Peyer's patch (tissue), 4 donors: ENCODE results near the gene LTBR. TPM values are rescaled to one million over a fixed set of nuclear protein-coding genes. Genes with fewer than 3 reads are reported as not detected.

Experiments
- DNase-seq, 3 donors: peaks; one replicate each; pipeline ENCODE4 v3.0.0-alpha.2; 2017 to 2019
- H3K27ac ChIP-seq, 4 donors: fragments of 200-600 bp; sonication (generic); one replicate each; pipeline ENCODE4 v1.5.1; 2016 to 2019
- H3K27me3 ChIP-seq, 2 donors: fragments of 200-600 bp; sonication (generic); one replicate each; pipeline ENCODE4 v1.5.1; 2019
- H3K36me3 ChIP-seq, 3 donors: fragments of 200-600 bp; sonication (generic); one replicate each; pipeline ENCODE4 v1.5.1; 2016 to 2019
- H3K4me1 ChIP-seq, 4 donors: fragments of 200-600 bp; sonication (generic); one replicate each; pipeline ENCODE4 v1.5.1; 2016 to 2019
- H3K4me3 ChIP-seq, 4 donors: fragments of 200-600 bp; sonication (generic); 1 replicate in 3 of 4; 2 replicates in 1 of 4; pipeline ENCODE4 v1.5.1; 2016 to 2019; ENCODE audit warnings: mild to moderate bottlenecking in 1 of 4
- H3K9me3 ChIP-seq, 4 donors: fragments of 200-600 bp; sonication (generic); one replicate each; pipeline ENCODE4 v1.5.1; 2016 to 2019; ENCODE audit warnings: mild to moderate bottlenecking in 1 of 4
- CTCF ChIP-seq, 6 experiments: fragments of 450-650 bp in 4 of 6; fragments of 200-600 bp in 2 of 6; sonication (generic) in 1 of 6; IDR thresholded peaks; one replicate each; pipeline ENCODE4 v1.5.1; 2017 to 2019; ENCODE audit warnings: antibody characterized with exemption in 6 of 6, mild to moderate bottlenecking in 3 of 6, moderate library complexity in 1 of 6
- POLR2A ChIP-seq, 2 donors: fragments of 450-650 bp; IDR thresholded peaks; one replicate each; pipeline ENCODE4 v1.5.1; 2017; ENCODE audit warnings: antibody characterized with exemption in 2 of 2, mild to moderate bottlenecking in 2 of 2, moderate library complexity in 2 of 2
- small RNA-seq, 2 donors: library from RNA; depleted of rRNA; stranded (forward); fragments of <200 nt; gene quantifications; one replicate each; pipeline ENCODE3, GENCODE V24; 2016
- total RNA-seq, 4 donors: library from RNA; depleted of rRNA; stranded (reverse); fragments of >200 nt; gene quantifications; one replicate each; pipeline ENCODE4 v1.1.0, GENCODE V29; 2016

LTBR gene
- total RNA-seq, 4 donors from 2014 or later, result 113 to 313 (median 294) TPM

DNA sequence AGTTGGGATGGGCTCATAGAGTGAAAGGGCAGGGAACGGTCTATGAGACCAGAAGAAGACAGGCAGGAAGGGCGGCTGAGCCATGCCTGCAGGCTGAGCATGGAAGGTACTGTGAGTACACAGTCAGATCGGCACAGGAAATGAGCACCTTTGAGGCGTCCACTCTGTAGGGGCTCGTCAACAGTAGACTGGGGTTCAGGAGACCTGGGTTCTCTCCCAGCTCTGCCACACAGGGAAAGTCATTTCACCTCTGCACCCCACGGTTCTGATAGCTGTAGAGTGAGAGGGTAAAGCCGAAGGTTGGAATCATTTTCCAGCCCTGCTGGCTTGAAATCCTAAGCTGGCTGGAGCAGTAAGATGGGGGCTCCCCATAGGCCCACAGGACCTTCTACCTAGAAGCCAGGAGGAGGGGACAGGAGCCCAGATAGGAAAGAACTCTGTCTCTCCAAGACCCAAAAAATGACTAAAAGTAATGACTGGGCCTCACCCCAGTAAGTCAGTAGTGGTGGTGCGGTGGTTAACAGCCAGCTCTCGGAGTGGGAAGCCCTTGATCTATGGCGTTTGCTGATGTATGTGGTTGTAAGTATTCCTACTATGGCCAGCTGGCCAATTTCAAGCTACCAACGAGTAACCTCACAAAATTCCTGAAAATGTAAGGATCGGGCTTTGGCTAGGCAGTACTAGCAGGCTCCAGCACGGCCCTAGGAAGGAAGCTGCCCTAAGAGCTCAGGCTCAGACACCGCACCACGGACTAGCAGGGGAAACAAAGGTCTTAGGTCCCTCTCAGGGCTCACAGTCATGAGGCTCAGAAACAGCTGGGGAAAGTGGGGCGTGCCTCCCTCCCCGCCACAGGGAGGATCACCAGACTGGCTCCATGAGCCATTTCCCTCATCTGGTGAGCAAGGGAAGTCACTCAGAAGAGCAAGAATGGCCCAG, 50.5 kb downstream of the LTBR start:
- Histone ChIP-seq H3K9me3 (no peaks in the 10 kb centered on the region), H3K27me3 (no peaks in the 10 kb centered on the region), H3K4me1 (peaks cover 0 to 7% (median 2%) of the 10 kb centered on the region in 4 donors), H3K36me3 (no peaks in the 10 kb centered on the region), H3K4me3 (no peak overlapping the region), H3K27ac (peak overlapping the region in 1 of 4 donors; percentile 18)
- peak in 2 of 3 donors; percentile 60 to 66 for DNase-seq
- no peak for TF ChIP-seq CTCF (IDR thresholded peaks at IDR 0.05)
- no peak for TF ChIP-seq POLR2A (IDR thresholded peaks at IDR 0.05)

GRCh38 chr12:6435961-6436715, 52.2 kb downstream of the LTBR start:
- Histone ChIP-seq H3K27me3 (no peaks in the 10 kb centered on the region), H3K4me3 (no peak overlapping the region), H3K9me3 (no peaks in the 10 kb centered on the region), H3K4me1 (peaks cover 0 to under 1% (median 0%) of the 10 kb centered on the region in 4 donors), H3K27ac (no peak overlapping the region), H3K36me3 (no peaks in the 10 kb centered on the region)
- no peak for TF ChIP-seq CTCF (IDR thresholded peaks at IDR 0.05)
- TF ChIP-seq POLR2A (IDR thresholded peaks at IDR 0.05), result no peak
- peak in 2 of 3 donors; percentile 6 to 13 for DNase-seq

DNA sequence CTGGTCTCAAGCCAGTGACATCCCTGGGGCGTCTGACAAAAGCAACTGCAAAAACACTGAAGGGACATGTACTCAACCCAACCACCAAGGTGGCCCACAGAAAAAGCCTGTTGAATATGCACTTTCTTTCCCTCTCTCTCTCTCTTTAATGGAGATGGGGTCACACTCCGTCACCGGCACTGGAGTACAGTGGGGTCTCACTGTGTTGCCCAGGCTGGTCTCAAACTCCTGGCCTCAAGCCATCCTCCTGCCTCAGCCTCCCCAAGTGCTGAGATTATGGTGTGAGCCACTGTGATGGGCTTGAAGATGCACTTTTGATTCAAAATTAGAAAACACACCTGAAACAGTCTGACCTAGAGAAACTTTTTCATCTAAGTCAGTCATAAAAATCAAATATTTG, 53.6 kb downstream of the LTBR start:
- Histone ChIP-seq H3K9me3 (no peaks in the 10 kb centered on the region), H3K4me3 (no peak overlapping the region), H3K27ac (no peak overlapping the region), H3K27me3 (no peaks in the 10 kb centered on the region), H3K4me1 (no peaks in the 10 kb centered on the region), H3K36me3 (no peaks in the 10 kb centered on the region)
- peak in 2 of 3 donors; percentile 6 to 13 for DNase-seq
- no peak for TF ChIP-seq POLR2A (IDR thresholded peaks at IDR 0.05)
- TF ChIP-seq CTCF (IDR thresholded peaks at IDR 0.05), result no peak

DNA sequence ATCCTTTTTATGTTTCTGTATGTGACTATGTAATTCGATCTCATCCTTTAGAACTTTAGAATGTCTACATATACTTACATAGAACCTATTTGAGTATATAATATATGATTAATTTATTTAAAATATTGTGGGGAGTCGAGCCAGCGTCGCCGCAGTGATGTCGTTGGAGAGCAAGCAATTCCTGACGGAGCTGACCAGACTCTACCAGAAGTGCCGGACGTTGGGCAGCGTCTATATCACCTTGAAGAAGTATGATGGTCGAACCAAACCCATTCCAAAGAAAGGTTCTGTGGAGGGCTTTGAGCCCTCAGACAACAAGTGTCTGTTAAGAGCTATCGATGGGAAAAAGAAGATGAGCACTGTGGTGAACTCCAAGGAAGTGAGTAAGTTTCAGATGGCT, 54.4 kb downstream of the LTBR start:
- H3K36me3 ChIP-seq, result no peaks in the 10 kb centered on the region
- H3K4me3 ChIP-seq, result no peak overlapping the region
- H3K4me1 ChIP-seq, result no peaks in the 10 kb centered on the region
- H3K27ac ChIP-seq, result no peak overlapping the region
- DNase-seq, result peak in 2 of 3 donors; percentile 17 to 31
- TF ChIP-seq CTCF (IDR thresholded peaks at IDR 0.05) (no peak), POLR2A (IDR thresholded peaks at IDR 0.05) (no peak)
- no peaks in the 10 kb centered on the region for H3K9me3 ChIP-seq
- H3K27me3 ChIP-seq, result no peaks in the 10 kb centered on the region

GRCh38 chr12:6440391-6440790, 56.4 kb downstream of the LTBR start:
- DNase-seq, result no peak
- peaks cover 0 to 2% (median 0%) of the 10 kb centered on the region in 4 donors for H3K4me1 ChIP-seq
- no peaks in the 10 kb centered on the region for H3K9me3 ChIP-seq
- H3K27me3 ChIP-seq, result no peaks in the 10 kb centered on the region
- no peak overlapping the region for H3K4me3 ChIP-seq
- no peak overlapping the region for H3K27ac ChIP-seq
- TF ChIP-seq POLR2A (IDR thresholded peaks at IDR 0.05) (no peak), CTCF (IDR thresholded peaks at IDR 0.05) (no peak)
- peaks cover 0 to 6% (median 0%) of the 10 kb centered on the region in 3 donors for H3K36me3 ChIP-seq

Small RNA genes within 50 kb of the gene (small RNA-seq; reads per million reads assigned to genes)
- gene RN7SL391P, result 0 reads per million in 2 donors

Other genes with a start within 250 kb of the LTBR start
- 100 to 1,000 TPM in 3 of 4 donors, 10 to 100 TPM in 1; 31.4 to 176 (median 141) TPM for gene CD9, start 183.8 kb upstream of the LTBR start, total RNA-seq
- 100 to 1,000 TPM; 145 to 543 (median 176) TPM for gene PLEKHG6, start 73.5 kb upstream of the LTBR start, total RNA-seq
- gene TNFRSF1A, start 42.1 kb upstream of the LTBR start, total RNA-seq, result 100 to 1,000 TPM in 3 of 4 donors, 10 to 100 TPM in 1; 90.8 to 547 (median 393) TPM
- 100 to 1,000 TPM in 3 of 4 donors, 10 to 100 TPM in 1; 93.3 to 275 (median 143) TPM for gene SCNN1A, start 8.6 kb upstream of the LTBR start, total RNA-seq
- 10 to 100 TPM in 1 of 4 donors, 1 to 10 TPM in 3; 1.0 to 20.6 (median 2.3) TPM for gene CD27, start 60.8 kb downstream of the LTBR start, total RNA-seq
- gene TAPBPL, start 67.9 kb downstream of the LTBR start, total RNA-seq, result 100 to 1,000 TPM in 2 of 4 donors, 10 to 100 TPM in 2; 44.6 to 124 (median 95.5) TPM
- gene VAMP1, start 86.5 kb downstream of the LTBR start, total RNA-seq, result 10 to 100 TPM in 2 of 4 donors, 1 to 10 TPM in 2; 5.3 to 17.4 (median 9.3) TPM
- gene MRPL51, start 109.1 kb downstream of the LTBR start, total RNA-seq, result 10 to 100 TPM; 23.5 to 71.8 (median 61.6) TPM
- 10 to 100 TPM; 26.1 to 86.6 (median 32.7) TPM for gene NCAPD2, start 109.9 kb downstream of the LTBR start, total RNA-seq
- gene GAPDH, start 150.4 kb downstream of the LTBR start, total RNA-seq, result 1,000 to 10,000 TPM; 1,939 to 3,624 (median 2,830) TPM
- 10 to 100 TPM in 2 of 4 donors, 1 to 10 TPM in 2; 7.8 to 50.3 (median 9.5) TPM for gene IFFO1, start 171.9 kb downstream of the LTBR start, total RNA-seq
- gene NOP2, start 184.1 kb downstream of the LTBR start, total RNA-seq, result 100 to 1,000 TPM in 1 of 4 donors, 10 to 100 TPM in 3; 21.4 to 135 (median 43.6) TPM
- 100 to 1,000 TPM; 129 to 209 (median 167) TPM for gene CHD4, start 223.2 kb downstream of the LTBR start, total RNA-seq